Heart right ventricle (tissue), 16 donors: Measurements from ENCODE around the gene PCBD1. TPM values are rescaled to one million over a fixed set of nuclear protein-coding genes. Genes with fewer than 3 reads are reported as not detected.

Experiments used
- ATAC-seq, 8 donors: fragments of 200-7000 bp; cut with Tn5 transposase; one replicate each; pipeline ENCODE4 v1.9.1; 2020; ENCODE audit warnings: mild to moderate bottlenecking in 8 of 8, moderate library complexity in 8 of 8, moderate number of reproducible peaks in 1 of 8
- DNase-seq, 2 donors: peaks; one replicate each; pipeline ENCODE4 v3.0.0-alpha.2; 2020
- H3K27ac ChIP-seq, 10 donors: fragments of 200-600 bp; sonication (generic) in 2 of 10; one replicate each; pipeline versions ENCODE4 v1.5.0 to v1.8.0; 2020 to 2022; ENCODE audit warnings: mild to moderate bottlenecking in 3 of 10
- H3K27me3 ChIP-seq, 7 donors: fragments of 200-600 bp; one replicate each; pipeline ENCODE4 v1.8.0; 2021 to 2022; ENCODE audit warnings: mild to moderate bottlenecking in 2 of 7
- H3K36me3 ChIP-seq, 9 donors: fragments of 200-600 bp; sonication (generic) in 1 of 9; one replicate each; pipeline versions ENCODE4 v1.5.0 to v1.8.0; 2020 to 2022; ENCODE audit warnings: mild to moderate bottlenecking in 2 of 9
- H3K4me1 ChIP-seq, 9 donors: fragments of 200-600 bp; sonication (generic) in 1 of 9; one replicate each; pipeline versions ENCODE4 v1.5.0 to v1.8.0; 2020 to 2022; ENCODE audit warnings: mild to moderate bottlenecking in 4 of 9
- H3K4me3 ChIP-seq, 10 donors: fragments of 200-600 bp; sonication (generic) in 2 of 10; one replicate each; pipeline versions ENCODE4 v1.5.0 to v1.8.0; 2020 to 2022; ENCODE audit warnings: mild to moderate bottlenecking in 7 of 10, moderate library complexity in 2 of 10
- H3K9me3 ChIP-seq, 11 donors: fragments of 200-600 bp in 10 of 11; sonication (generic) in 2 of 11; one replicate each; pipeline versions ENCODE4 v1.5.0 to v1.8.0; 2013 to 2022; ENCODE audit warnings: mild to moderate bottlenecking in 2 of 11, control low read depth in 1 of 11, moderate library complexity in 1 of 11
- WGBS, 2 donors: extraction: QIAGEN DNeasy Blood & Tissue Kit; methylation state at CpG; one replicate each; pipeline ENCODE4 v1.1.7; 2013; ENCODE audit warnings: inconsistent platforms in 1 of 2; 5-methylcytosine and 5-hydroxymethylcytosine counted together
- intact Hi-C, 10 donors: fragments of 100-400 bp; cut with DNase I; formaldehyde crosslinking; loops; one replicate each; pipeline versions ENCODE4 v1.11.1 to v1.14.2; 2022
- polyA plus RNA-seq, 2 donors: library from polyadenylated mRNA; stranded (reverse); fragments of 200-250 nt; gene quantifications; one replicate each; pipeline ENCODE4 v1.2.3, GENCODE V29; 2013
- total RNA-seq, 10 donors: library from RNA; stranded (reverse); fragmentation: NEBNext Ultra II Directional in 3 of 10; extraction: Animal tissue kit (Norgen Biotek cat#: 25700) in 3 of 10; gene quantifications; one replicate each; pipeline versions ENCODE4 v1.2.1 to v1.2.4, GENCODE V29; 2021 to 2023
- TF ChIP-seq, protein P1 (sequence below), 9 donors: fragments of 200-600 bp; sonication (generic) in 2 of 9; IDR thresholded peaks; one replicate each; pipeline versions ENCODE4 v1.5.0 to v1.8.0; 2021 to 2022; ENCODE audit warnings: antibody characterized with exemption in 9 of 9, mild to moderate bottlenecking in 5 of 9, moderate library complexity in 1 of 9
- donor health status: Arrhythmogenic right ventricular cardiomyopathy.
- donor health status: ischemic (EF 13 %, LVEDD 7.1; RV severe dilation, severe dysfunction).
- donor health status: healthy with polysubstance abuse.
- donor health status: DM: no; HTN: yes; CAD: no.
- donor health status: DM: no; HTN: no; CAD: no.
- donor health status: ischemic (EF 25% LVEDD 6.9; RV normal size, moderate dysfunction).
- donor health status: ischemic (EF 25% LVEDD 5.7; RV mildly dilated, moderate dysfunction).
- donor health status: healthy.
- donor health status: DM: yes; HTN: yes; CAD: no.
- donor health status: Ischemic cardiomyopathy.
- donor health status: ischemic (EF 35%, LVEDD 5.7; RV mildly dilated, moderate dysfunction).
- donor health status: nonischemic (EF 11% LVEDD 7.7; RV severe dilation, severe dysfunction).
- donor health status: DM: yes; HTN: yes; CAD: no.
- donor health status: PGD.
- donor health status: ischemic (EF 29% LVEDD 5.4; RV normal size, mild dysfunction).
- donor health status: nonischemic (EF 23%, LVEDD 6.1; RV moderate dilation, normal function).

Gene PCBD1
- total and polyA plus RNA-seq, 12 donors, result 116 to 179 (median 141) TPM

DNA sequence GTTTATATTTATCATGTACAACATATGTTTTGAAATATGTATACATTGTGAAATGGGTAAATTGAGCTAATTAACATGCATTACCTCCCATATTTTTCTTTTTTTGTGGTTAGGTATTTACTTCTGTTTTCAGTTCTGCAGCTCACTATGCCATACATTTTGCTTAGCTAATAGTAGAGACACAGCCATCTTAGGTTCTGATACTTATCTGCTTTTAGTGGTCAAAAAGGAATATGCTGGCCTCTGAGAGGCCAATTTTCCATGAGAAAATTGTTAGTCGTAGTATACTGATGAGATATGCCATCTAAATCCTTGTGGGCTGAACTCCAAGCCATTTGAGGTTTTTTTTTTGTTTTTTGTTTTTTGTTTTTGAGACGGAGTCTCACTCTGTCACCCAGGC lies 41.6 kb downstream of the PCBD1 start:
- Histone ChIP-seq H3K27me3 (no peaks in the 10 kb centered on the region), H3K4me3 (no peak overlapping the region), H3K27ac (no peak overlapping the region), H3K9me3 (no peaks in the 10 kb centered on the region), H3K36me3 (peaks cover 0 to 62% (median 2%) of the 10 kb centered on the region in 9 donors), H3K4me1 (peaks cover 0 to 20% (median 6%) of the 10 kb centered on the region in 9 donors)
- TF ChIP-seq, protein P1, sequence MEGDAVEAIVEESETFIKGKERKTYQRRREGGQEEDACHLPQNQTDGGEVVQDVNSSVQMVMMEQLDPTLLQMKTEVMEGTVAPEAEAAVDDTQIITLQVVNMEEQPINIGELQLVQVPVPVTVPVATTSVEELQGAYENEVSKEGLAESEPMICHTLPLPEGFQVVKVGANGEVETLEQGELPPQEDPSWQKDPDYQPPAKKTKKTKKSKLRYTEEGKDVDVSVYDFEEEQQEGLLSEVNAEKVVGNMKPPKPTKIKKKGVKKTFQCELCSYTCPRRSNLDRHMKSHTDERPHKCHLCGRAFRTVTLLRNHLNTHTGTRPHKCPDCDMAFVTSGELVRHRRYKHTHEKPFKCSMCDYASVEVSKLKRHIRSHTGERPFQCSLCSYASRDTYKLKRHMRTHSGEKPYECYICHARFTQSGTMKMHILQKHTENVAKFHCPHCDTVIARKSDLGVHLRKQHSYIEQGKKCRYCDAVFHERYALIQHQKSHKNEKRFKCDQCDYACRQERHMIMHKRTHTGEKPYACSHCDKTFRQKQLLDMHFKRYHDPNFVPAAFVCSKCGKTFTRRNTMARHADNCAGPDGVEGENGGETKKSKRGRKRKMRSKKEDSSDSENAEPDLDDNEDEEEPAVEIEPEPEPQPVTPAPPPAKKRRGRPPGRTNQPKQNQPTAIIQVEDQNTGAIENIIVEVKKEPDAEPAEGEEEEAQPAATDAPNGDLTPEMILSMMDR (IDR thresholded peaks at IDR 0.05), result no peak
- ATAC-seq, result no peak
- intact Hi-C loops, result no loop called here
- WGBS, 2 donors, result 95 to 97% methylated on average over 2 of the region's 2 CpGs
- no peak for DNase-seq

DNA sequence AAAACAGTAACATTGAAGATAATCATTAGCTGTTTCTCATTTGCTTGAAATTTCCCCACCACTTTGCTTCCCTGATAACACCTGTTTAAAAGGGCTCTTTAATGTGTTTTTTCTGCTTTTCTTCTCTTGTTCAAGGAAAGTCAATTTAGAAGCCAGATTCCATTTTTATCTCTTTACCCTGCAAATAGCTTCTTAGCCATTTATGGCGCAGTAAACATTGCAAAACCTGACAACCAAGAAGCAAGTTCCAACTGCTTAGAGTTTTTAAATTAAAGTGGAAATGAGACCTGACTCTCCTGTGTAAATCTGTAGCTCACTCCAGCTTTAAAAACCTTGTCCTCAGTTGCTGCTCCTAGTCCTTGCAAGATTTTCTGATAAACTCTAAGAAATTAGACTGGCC lies 42.5 kb downstream of the PCBD1 start:
- H3K36me3 ChIP-seq, result peaks cover 0 to 56% (median 0%) of the 10 kb centered on the region in 9 donors
- ATAC-seq (no peak), DNase-seq (no peak)
- H3K27me3 ChIP-seq, result no peaks in the 10 kb centered on the region
- H3K4me1 ChIP-seq, result peaks cover 0 to 20% (median 6%) of the 10 kb centered on the region in 9 donors
- intact Hi-C loops, result no loop called here
- TF ChIP-seq, protein P1 (IDR thresholded peaks at IDR 0.05), result no peak
- 94 to 97% methylated on average over 1 of the region's 1 CpG for WGBS, 2 donors
- H3K9me3 ChIP-seq, result no peaks in the 10 kb centered on the region
- H3K4me3 ChIP-seq, result no peak overlapping the region
- no peak overlapping the region for H3K27ac ChIP-seq

DNA sequence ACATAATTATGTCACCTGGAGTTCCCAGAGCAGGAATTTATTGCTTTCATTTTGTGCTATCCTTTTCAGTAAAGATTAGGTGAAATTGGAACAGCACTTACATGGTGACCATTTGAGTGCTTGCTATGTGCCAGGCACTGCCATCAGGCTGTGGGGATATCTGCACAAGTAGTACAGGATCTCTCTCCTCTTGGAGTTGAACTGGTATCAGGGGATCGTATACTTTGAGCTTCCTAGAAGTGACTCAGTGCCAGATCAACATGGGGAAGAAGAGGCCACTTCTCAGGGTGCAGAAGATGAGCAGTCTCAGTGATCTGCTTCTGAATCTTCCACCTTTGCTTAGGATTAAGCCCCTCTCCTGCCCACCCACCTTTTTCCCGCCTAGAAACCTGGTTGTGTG lies 43.1 kb downstream of the PCBD1 start:
- intact Hi-C loops, result no loop called here
- TF ChIP-seq, protein P1 (IDR thresholded peaks at IDR 0.05), result no peak
- no peak overlapping the region for H3K4me3 ChIP-seq
- no peak for ATAC-seq
- no peaks in the 10 kb centered on the region for H3K9me3 ChIP-seq
- H3K36me3 ChIP-seq, result peaks cover 0 to 56% (median 0%) of the 10 kb centered on the region in 9 donors
- DNase-seq, result no peak
- H3K27ac ChIP-seq, result no peak overlapping the region
- no peaks in the 10 kb centered on the region for H3K27me3 ChIP-seq
- WGBS, 2 donors, result 80 to 86% methylated on average over 2 of the region's 2 CpGs
- H3K4me1 ChIP-seq, result peaks cover 0 to 20% (median 6%) of the 10 kb centered on the region in 9 donors

DNA sequence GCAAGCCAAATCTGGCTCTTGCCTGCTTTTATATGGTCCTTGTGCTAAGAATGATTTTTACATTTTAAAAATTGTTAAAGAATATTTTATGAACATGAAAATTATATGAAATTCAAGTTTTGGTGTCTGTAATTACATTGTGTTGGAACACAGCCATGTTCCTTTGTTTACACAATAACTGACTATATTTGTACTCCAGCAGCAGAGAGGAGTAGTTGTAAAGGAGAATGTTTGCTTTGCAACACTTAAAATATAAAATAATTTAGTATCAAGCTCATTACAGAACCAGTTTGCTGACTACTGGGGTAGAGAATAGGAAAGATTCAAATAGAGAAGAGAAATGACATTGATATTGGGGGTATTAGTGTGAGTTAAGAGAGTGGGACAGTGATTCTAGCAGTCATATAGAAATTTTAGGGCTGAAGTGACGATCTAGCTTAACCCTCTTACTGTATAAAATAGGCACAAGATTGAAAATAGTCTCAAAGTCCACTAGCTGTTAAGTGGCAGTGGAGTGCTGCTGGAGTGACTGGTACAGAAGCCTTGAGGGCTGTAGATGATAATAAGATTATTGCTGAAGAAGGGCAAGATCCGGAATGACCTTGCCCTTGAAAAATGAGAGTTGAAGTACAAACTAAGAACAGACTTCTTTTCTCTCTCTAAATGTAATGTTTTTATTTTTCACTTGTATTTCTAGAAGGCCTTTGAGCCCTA lies 44.4 kb downstream of the PCBD1 start:
- H3K27ac ChIP-seq, result no peak overlapping the region
- WGBS, 2 donors, result 62 to 74% methylated on average over 2 of the region's 2 CpGs

More for the DNA sequence above, 44.4 kb downstream of the PCBD1 start:
- intact Hi-C loops, result no loop called here
- H3K36me3 ChIP-seq, result peaks cover 0 to 61% (median 0%) of the 10 kb centered on the region in 9 donors
- TF ChIP-seq, protein P1 (IDR thresholded peaks at IDR 0.05), result no peak
- DNase-seq (no peak), ATAC-seq (no peak)
- H3K9me3 ChIP-seq, result no peaks in the 10 kb centered on the region
- H3K27me3 ChIP-seq, result no peaks in the 10 kb centered on the region
- no peak overlapping the region for H3K4me3 ChIP-seq
- H3K4me1 ChIP-seq, result peaks cover 0 to 20% (median 5%) of the 10 kb centered on the region in 9 donors
